Psoas muscle (tissue), 8 donors: ENCODE results near the gene NF1. TPM values are rescaled to one million over a fixed set of nuclear protein-coding genes. Genes with fewer than 3 reads are reported as not detected.

Experiments
- ATAC-seq, 4 donors: fragments of 200-7000 bp; cut with Tn5 transposase; one replicate each; pipeline ENCODE4 v1.9.1; 2020; ENCODE audit warnings: moderate library complexity in 3 of 4, mild to moderate bottlenecking in 2 of 4
- DNase-seq, 2 donors: peaks; one replicate each; pipeline ENCODE4 v3.0.0-alpha.2; 2020
- H3K27ac ChIP-seq: fragments of 200-600 bp; one replicate; pipeline ENCODE4 v1.8.0; 2022
- H3K27me3 ChIP-seq, 3 donors: fragments of 200-600 bp in 1 of 3; one replicate each; pipeline versions ENCODE4 v1.6.1 to v1.8.0; 2013 to 2022; ENCODE audit warnings: low read length in 2 of 3, mild to moderate bottlenecking in 2 of 3, moderate library complexity in 1 of 3; ENCODE audit not compliant: insufficient read depth in 3 of 3
- H3K36me3 ChIP-seq, 2 donors: fragments of 200-600 bp in 1 of 2; one replicate each; pipeline versions ENCODE4 v1.6.1 to v1.8.0; 2013 to 2022; ENCODE audit warnings: low read depth in 1 of 2, mild to moderate bottlenecking in 1 of 2, moderate library complexity in 1 of 2; ENCODE audit not compliant: insufficient read depth in 1 of 2
- H3K4me1 ChIP-seq: fragments of 200-600 bp; one replicate; pipeline ENCODE4 v1.8.0; 2022
- H3K4me3 ChIP-seq: fragments of 200-600 bp; one replicate; pipeline ENCODE4 v1.8.0; 2022; ENCODE audit warnings: mild to moderate bottlenecking
- H3K9me3 ChIP-seq: fragments of 200-600 bp; one replicate; pipeline ENCODE4 v1.8.0; 2022
- CTCF ChIP-seq: fragments of 200-600 bp; IDR thresholded peaks from one replicate; pipeline ENCODE4 v1.8.0; 2022; ENCODE audit warnings: antibody characterized with exemption
- WGBS, 3 donors: extraction: QIAGEN DNeasy Blood & Tissue Kit; methylation state at CpG; one replicate each; pipeline versions ENCODE4 v1.1.6 to v1.1.7; 2013; 5-methylcytosine and 5-hydroxymethylcytosine counted together
- intact Hi-C, 2 donors: fragments of 100-400 bp; cut with DNase I; formaldehyde crosslinking; loops; one replicate each; pipeline versions ENCODE4 v1.11.0 to v1.14.2; 2022
- polyA plus RNA-seq, 3 donors: library from polyadenylated mRNA; stranded (reverse); fragments of 200-250 nt; gene quantifications; one replicate each; pipeline ENCODE4 v1.2.3, GENCODE V29; 2013
- total RNA-seq, 4 donors: library from RNA; stranded (reverse); fragmentation: NEBNext Ultra II Directional in 2 of 4; extraction: Animal tissue kit (Norgen Biotek cat#: 25700) in 2 of 4; gene quantifications; one replicate each; pipeline versions ENCODE4 v1.2.1 to v1.2.4, GENCODE V29; 2021 to 2023
- donor health status: healthy with polysubstance abuse.
- donor health status: DM: no; HTN: no; CAD: no; lungs with moderate emphysema.
- donor health status: Bipolar disorder and iron deficiency.
- donor health status: healthy.
- donor health status: DM: yes; HTN: yes; CAD: no.
- donor health status: DM: no; HTN: no; CAD: no.
- donor health status: DM: no; HTN: no; CAD: no.
- donor health status: DM: yes; HTN: yes; CAD: no.

The NF1 gene
- total and polyA plus RNA-seq, 7 donors = 3.5 to 35.5 (median 27.4) TPM

DNA sequence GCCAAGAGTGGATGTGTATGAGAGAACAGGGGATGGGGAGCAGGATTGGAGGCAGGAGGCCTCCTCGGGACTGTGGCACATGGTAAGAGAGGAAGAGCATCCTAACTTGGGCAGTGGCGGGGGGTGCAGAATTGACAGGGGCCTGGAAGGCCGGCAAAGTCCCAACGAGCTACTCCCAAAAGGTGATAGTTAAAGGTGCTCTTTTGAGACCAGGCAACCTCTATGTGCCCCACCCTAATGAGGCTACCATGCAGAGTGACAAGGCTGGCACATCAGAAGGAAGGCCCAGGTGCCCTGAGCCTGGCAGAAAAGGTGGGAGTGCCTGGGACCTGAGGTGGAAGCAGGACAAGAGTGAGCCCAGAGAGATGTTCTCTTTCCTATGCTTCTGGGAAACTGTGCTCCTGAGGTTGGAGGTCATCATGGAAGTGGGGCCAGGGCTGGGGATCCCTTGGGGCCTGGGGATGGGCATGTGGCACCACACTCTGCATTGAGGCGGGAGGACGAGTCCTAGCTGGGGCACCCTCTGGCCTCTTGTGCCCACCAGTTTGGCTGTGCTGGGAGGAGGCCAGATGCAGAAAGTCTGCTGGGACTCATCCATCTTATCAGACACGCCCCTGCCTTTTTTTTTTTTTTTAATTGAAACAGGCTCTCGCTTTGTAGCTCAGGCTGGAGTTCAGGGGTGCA, 302.6 kb downstream of the NF1 start:
- WGBS, 3 donors = 70 to 74% (median 71%) methylated on average over 6 to 8 of the region's 8 CpGs
- intact Hi-C loops = no loop called here
- peaks cover 0 to 43% (median 2%) of the 10 kb centered on the region in 3 donors for H3K27me3 ChIP-seq
- H3K27ac ChIP-seq = no peak overlapping the region
- no peak for ATAC-seq
- no peak for DNase-seq
- no peaks in the 10 kb centered on the region for H3K4me1 ChIP-seq
- H3K9me3 ChIP-seq = no peaks in the 10 kb centered on the region
- TF ChIP-seq CTCF = no peak
- no peaks in the 10 kb centered on the region for H3K36me3 ChIP-seq
- no peak overlapping the region for H3K4me3 ChIP-seq

GRCh38 chr17:31398381-31399311, 303.9 kb downstream of the NF1 start:
- DNase-seq = no peak
- no peak for TF ChIP-seq CTCF
- intact Hi-C loops = no loop called here
- no peaks in the 10 kb centered on the region for H3K9me3 ChIP-seq
- WGBS, 3 donors = 71 to 76% (median 76%) methylated on average over 20 to 21 of the region's 21 CpGs
- no peak overlapping the region for H3K4me3 ChIP-seq
- H3K4me1 ChIP-seq = no peaks in the 10 kb centered on the region
- ATAC-seq = no peak
- H3K36me3 ChIP-seq = no peaks in the 10 kb centered on the region
- H3K27me3 ChIP-seq = peaks cover 0 to 30% (median 2%) of the 10 kb centered on the region in 3 donors
- no peak overlapping the region for H3K27ac ChIP-seq

DNA sequence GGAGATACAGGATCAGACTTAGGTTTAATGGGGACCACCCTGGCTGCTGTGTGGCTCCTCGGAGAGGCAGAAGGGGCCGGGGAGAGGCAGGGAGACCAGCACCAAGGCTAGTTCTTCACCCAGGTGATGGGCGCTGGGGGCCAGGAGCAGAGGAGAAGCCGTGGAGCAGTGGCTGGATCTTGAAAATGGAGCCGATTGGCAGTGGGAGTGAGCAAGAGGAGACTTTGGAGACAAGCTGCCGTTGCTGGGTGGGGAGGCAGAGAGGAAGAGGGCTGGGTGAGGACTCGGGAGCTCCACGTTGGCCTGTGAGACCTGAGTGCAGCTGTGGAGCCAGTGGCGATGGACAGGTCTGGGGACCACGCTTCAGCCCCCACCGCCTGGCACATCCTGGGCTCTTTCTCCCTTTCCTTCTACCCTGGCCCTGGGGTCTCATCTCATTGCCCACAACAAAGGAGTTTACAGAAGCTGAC, 305.7 kb downstream of the NF1 start:
- WGBS, 3 donors = 42 to 57% (median 50%) methylated on average over 10 to 11 of the region's 11 CpGs
- TF ChIP-seq CTCF = no peak
- ATAC-seq (no peak), DNase-seq (no peak)
- peaks cover 0 to 12% (median 2%) of the 10 kb centered on the region in 3 donors for H3K27me3 ChIP-seq
- no peaks in the 10 kb centered on the region for H3K4me1 ChIP-seq
- no peaks in the 10 kb centered on the region for H3K9me3 ChIP-seq
- H3K36me3 ChIP-seq = no peaks in the 10 kb centered on the region
- intact Hi-C loops = no loop called here
- H3K27ac ChIP-seq = no peak overlapping the region
- no peak overlapping the region for H3K4me3 ChIP-seq

- H3K4me1 ChIP-seq = no peaks in the 10 kb centered on the region
- peaks cover 0 to 10% (median 2%) of the 10 kb centered on the region in 3 donors for H3K27me3 ChIP-seq
- no peak overlapping the region for H3K27ac ChIP-seq
- H3K4me3 ChIP-seq = no peak overlapping the region
- TF ChIP-seq CTCF = no peak
- no peaks in the 10 kb centered on the region for H3K36me3 ChIP-seq
- intact Hi-C loops = no loop called here
- no peak for ATAC-seq
- WGBS, 3 donors = 77 to 81% (median 79%) methylated on average over 11 of the region's 11 CpGs
- no peak for DNase-seq
- no peaks in the 10 kb centered on the region for H3K9me3 ChIP-seq
Observed at GRCh38 chr17:31401456-31402254, 306.9 kb downstream of the NF1 start.
